HS-5 (cell line): ENCODE measurements around the gene MAU2.

Experiments
- DNase-seq: peaks from one replicate; pipeline ENCODE4 v3.0.0-alpha.2; 2012; ENCODE audit warnings: low read depth

The MAU2 gene

GRCh38 chr19:19305696-19306095, 14.9 kb upstream of the MAU2 start:
- DNase-seq = no peak

DNA sequence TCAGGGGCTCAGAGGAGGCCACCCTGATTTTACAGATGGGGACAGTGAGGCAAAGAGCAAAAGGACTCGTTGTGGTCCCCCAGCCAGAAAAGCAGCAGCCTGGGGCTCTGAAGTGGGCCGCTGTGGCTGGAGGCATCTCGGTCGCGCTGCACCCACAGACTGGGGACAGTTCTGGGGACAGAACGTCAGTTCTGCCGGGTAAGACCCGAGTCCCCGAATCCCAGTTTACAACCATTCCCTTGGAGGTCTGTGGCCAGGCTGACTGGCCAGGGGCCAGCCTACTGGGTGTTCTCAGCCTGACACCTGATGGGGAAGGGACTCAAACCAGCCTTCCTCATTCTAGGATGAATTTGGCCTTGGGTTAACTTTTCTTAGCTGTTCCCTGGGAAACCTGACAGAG, 14.4 kb upstream of the MAU2 start:
- no peak for DNase-seq

DNA sequence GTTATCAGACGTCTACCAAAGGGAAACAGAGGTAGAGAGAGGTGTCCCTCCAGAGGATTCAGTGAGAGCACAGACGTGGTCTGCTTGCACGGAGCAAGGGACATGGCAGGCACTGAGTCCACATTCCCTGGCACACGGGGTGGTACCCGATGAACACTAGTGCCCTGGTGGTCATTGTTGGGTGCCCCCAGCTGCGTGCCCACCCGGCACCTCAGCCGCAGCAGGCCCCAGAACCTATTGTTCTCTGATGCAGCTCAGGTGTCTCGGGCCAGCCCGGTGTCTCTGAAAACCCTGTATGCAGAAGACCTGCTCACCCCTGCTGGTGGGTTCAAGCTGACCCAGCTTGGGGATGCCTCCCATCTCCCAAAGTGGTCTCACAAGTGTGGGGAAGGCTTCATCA, 12.3 kb upstream of the MAU2 start:
- no peak for DNase-seq

- no peak for DNase-seq
Observed at GRCh38 chr19:19315444-19315843, 5.2 kb upstream of the MAU2 start.

GRCh38 chr19:19316082-19316481, 4.5 kb upstream of the MAU2 start:
- DNase-seq = no peak

DNA sequence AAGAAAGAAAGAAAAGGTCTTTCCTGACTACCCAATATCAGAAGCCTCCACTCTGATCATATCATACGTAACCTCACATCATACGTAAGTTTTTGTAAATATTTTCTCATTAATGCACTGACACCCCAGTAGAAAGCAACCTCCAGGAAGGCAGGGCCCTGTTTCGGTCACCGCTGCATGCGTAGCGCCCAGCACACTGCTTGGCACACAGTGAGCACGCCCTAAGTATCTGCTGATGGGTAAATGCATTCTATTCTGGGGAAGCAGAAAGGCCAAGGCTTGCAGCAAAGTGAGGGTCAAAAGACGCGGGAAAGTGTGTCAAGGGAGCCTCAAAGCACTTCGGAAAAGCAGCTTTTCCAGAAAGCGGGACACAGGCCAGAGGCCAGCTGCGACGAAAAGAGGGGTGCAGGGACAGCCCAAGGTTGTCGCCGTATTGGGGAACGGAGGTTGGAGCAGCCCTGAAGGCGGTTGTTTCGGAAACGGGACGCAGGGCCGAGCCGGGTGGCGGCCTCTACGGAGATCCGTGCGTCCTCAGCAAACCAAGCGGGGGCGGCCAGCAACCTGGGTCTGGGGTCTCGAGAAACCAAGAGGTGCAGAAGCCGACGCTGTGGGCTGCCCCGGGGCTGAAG, 783 bp upstream of the MAU2 start:
- no peak for DNase-seq

DNA sequence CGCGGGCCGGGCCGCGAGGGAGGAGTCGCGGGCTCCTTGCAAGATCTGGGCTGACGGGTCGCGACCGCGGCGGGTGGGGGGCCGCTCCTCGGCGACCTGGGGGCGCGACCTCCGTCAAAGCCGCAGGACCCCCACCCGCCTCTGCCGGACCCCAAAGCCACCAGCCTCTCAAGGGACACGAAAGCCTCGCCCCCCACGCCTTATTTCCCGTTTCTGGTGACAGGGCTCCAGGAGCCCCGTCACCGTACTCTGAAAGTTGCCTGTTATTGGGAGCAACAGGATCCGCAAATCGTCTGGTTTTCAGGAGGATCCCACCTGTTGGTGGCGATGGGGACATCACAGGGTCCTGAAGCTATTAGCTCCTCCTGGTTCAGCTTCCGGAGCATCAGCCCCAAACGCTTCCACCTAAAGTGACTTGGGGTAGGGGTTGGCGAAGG, 530 bp downstream of the MAU2 start:
- DNase-seq = no peak

- no peak for DNase-seq
Observed at GRCh38 chr19:19324059-19324770, 3.6 kb downstream of the MAU2 start.

GRCh38 chr19:19327672-19328071, 7.0 kb downstream of the MAU2 start:
- DNase-seq = no peak

DNA sequence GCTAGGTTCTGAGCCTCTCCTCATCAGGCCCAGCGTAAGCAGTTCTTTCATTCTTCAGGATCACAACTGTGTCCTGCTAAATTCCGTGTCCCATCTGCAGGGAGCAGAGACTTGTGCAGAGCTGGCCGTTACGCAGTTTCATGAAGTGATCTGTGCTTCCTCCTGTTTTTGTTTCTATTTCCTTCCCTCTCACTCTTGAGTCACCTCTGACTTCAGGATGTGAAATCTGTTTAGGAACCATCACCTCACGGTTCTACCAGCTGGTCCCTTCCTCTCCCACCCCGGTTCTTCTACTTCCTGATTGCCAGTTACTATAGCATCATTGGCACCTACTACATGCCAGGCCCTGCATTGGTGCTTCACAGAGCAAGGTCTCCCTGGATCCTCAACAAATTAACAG, 8.5 kb downstream of the MAU2 start:
- DNase-seq = no peak

GRCh38 chr19:19334063-19334988, 13.7 kb downstream of the MAU2 start:
- DNase-seq = no peak

DNA sequence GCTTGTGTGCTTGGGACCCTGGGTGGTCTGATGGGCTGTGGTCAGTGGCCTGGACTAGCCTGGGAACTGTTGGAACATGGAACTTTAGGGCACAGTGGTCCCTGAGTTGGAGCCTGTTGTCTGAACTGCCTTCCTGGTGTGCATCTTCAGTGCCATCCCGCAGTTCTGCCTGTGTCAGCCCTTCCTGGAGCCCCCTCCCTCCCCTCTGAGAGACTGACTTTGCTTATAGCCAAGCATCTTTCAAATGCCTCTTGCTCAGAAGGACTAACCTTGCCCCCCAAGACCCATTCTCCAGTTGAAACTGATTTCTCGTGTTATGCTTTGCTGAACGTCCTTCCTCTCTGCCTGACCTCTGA, 14.3 kb downstream of the MAU2 start:
- DNase-seq = no peak

- no peak for DNase-seq
Observed at GRCh38 chr19:19335408-19336158, 15.0 kb downstream of the MAU2 start.

GRCh38 chr19:19336597-19336996, 16.0 kb downstream of the MAU2 start:
- no peak for DNase-seq

DNA sequence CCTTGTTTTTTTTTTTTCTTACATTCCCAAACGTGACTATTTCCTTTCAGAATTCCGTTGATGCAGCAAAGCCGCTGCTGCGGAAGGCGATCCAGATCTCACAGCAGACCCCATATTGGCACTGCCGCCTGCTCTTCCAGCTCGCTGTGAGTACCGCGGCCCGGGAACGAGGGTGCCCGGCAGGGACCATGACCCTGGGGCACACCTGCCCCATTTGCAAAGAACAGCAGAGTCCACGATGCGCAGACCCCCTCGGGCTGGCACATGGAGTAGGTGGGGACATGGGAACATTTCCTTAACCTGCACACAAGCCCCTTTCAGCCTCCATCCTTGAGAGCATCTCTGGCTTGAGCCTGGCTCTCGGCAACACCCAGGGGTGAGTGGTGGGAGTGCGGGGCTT, 16.5 kb downstream of the MAU2 start:
- no peak for DNase-seq

DNA sequence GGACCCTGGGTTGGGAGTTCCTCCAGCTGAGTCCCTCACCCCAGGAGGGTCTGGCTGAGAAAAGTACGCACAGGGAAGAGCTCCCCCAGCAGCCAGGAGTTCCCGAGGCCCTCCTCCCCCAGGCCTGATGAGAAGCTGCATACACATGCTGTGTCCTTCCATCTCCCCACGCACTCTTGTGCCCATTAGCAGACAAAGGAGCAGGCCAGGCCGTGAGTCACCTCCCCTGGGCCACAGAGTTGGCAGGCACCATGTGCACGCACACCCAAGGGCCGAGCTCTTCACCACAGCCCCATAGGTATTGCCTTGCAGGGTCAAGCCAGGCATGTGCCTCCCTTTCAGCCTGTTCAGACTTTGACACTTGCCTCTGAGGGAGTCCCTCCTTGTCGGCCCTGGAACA, 17.5 kb downstream of the MAU2 start:
- DNase-seq = no peak

GRCh38 chr19:19341026-19341425, 20.4 kb downstream of the MAU2 start:
- no peak for DNase-seq

DNA sequence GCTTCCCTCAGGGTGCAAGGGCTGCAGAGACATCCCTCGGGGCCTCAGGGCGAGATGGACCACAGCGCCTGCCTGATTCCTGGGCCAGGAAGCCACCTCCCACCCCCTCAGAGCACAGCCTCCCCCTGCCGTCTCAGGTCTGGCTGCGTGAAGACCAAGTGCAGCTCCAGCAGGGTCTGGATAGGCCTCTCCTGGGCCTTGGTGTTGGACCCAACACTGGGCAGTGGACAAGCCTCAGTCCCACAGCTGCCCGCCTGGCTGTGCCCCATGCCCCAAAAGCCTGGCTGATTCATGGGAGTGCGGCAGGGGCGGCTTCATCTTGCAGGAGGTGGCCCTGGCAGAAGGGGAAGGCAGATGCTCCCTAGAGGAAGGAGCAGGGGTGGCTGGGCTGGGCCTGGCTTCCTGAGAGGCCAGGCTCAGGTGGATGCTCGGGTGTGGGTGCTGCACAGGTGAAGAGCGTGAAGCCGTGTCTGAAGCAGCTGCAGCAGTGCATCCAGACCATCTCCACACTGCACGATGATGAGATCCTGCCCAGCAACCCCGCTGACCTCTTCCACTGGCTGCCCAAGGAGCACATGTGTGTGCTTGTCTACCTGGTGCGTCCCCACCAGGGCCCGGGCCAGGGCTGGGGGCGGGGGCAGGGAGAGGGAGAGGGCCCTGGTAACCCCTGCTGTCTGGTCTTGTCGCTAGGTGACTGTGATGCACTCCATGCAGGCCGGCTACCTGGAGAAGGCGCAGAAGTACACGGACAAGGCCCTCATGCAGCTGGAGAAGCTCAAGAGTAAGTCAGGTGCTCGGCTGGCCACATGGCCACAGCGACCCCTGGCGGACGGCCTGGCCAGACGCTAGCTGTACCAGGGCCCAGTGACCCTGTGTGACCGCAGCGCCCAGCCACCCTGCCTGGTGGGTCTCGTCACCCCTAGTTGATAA, 21.7 kb downstream of the MAU2 start:
- no peak for DNase-seq

DNA sequence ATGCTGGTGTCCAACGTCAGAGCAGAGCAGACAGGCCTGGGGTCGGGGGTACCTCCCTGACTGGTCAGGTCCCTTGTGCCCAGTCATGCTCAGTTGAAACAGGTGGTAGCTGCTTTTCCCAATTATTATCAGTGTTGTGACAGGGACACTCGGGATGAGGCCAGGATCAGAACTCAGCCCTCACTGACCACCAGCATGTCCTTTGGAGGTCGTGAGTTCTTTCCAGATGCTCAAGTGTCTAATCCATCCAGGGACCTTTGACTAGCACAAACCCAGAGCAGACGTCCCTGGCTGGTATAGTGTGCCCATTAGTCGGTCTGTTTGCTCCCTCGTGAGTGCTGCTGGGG, 22.4 kb downstream of the MAU2 start:
- no peak for DNase-seq

- no peak for DNase-seq
Observed at GRCh38 chr19:19343762-19344161, 23.1 kb downstream of the MAU2 start.

DNA sequence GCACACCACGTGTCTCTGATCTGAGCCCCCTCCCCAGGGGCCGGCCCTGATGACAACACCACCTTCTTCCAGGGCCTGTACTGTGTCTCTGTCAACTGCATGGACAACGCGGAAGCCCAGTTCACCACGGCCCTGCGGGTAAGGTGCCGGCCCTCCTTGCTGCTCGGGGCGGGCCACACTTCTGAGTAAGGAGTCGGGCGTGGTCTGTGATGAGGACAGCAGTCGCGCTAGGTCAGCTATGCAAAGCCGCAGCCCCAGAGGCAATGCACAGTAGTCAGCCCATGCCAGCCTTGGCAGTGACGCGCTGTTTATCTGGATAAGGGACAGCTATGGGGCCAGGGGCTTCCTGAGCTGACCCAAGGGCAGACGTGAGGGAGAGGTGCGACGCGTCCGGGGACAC, 24.6 kb downstream of the MAU2 start:
- DNase-seq = no peak
